ENCODE data around the gene HDAC5. TPM values are rescaled to one million over a fixed set of nuclear protein-coding genes. Genes with fewer than 3 reads are reported as not detected.

Gene HDAC5
- total and polyA plus RNA-seq, 2 of the 8 experiments (the other 6 are each of a cell fraction or from before 2014, with no cell fraction given) = 48.5 to 54.4 TPM

DNA sequence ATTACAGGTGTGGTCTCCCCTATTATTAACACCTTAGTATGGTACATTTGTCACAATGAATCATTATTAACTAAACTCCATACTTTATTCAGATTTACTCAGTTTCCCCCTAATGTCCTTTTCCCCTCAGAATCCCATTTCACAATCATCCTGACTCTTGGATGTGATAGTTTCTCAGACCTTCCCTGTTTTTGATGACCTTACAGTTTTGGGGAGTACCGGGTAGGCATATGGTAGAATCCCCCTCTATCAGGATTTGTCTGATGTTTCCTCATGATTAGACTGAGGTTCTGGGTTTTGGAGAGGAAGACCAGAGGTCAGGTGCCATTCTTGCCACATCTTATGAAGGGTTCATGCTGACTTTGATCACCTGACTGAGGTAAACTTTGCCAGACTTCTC is 41.0 kb upstream of the HDAC5 start:
- Histone ChIP-seq H3K9me3 (ENCODE audit: insufficient read depth in 2 of 2, low read depth in 1 of 2, low read length in 1 of 2) (no peaks in the 10 kb centered on the region), H3K27ac (ENCODE audit: low read depth, low read length) (no peak overlapping the region), H4K20me1 (replicated peaks in 1 of 2; ENCODE audit: control insufficient read depth in 1 of 2, insufficient read depth in 2 of 2, low read length in 2 of 2) (peaks cover 0 to 2% of the 10 kb centered on the region in 2 experiments), H3K4me1 (replicated peaks in 1 of 4; ENCODE audit: control insufficient read depth in 3 of 4, insufficient read depth in 4 of 4, low read length in 3 of 4) (peaks cover 0 to 4% (median 0%) of the 10 kb centered on the region in 4 experiments; a peak in 4 of 7 replicates), H3K79me2 (ENCODE audit: control insufficient read depth in 1 of 2, insufficient read depth in 2 of 2, low read length in 2 of 2) (no peaks in the 10 kb centered on the region), H2BK5ac (ENCODE audit: low read depth, low read length) (no peak overlapping the region), H2BK12ac (ENCODE audit: low read depth, low read length) (no peak overlapping the region), H4K8ac (ENCODE audit: extremely low read depth, insufficient read depth, low read length) (no peak overlapping the region), H3K9ac (replicated peaks in 1 of 4; ENCODE audit: extremely low read depth in 1 of 4, low read depth in 3 of 4, low read length in 3 of 4) (no peak overlapping the region), H3K14ac (ENCODE audit: insufficient read length) (no peak overlapping the region), H3K79me1 (ENCODE audit: low read depth, low read length) (no peaks in the 10 kb centered on the region), H3K56ac (replicated peaks; ENCODE audit: insufficient read length, low read depth, low read length) (no peak overlapping the region), H3K4me2 (ENCODE audit: insufficient read depth in 1 of 2, low read depth in 2 of 2, low read length in 2 of 2) (no peak overlapping the region), H3K18ac (ENCODE audit: extremely low read depth, low read length) (no peak overlapping the region), H4K5ac (ENCODE audit: insufficient read length, low read depth, low read length) (no peak overlapping the region), H3K23me2 (ENCODE audit: low read depth, low read length) (no peaks in the 10 kb centered on the region), H2AFZ (ENCODE audit: low read length) (no peak overlapping the region), H2BK20ac (ENCODE audit: low read length) (no peak overlapping the region), H2BK15ac (ENCODE audit: low read length) (no peak overlapping the region), H4K91ac (replicated peaks; ENCODE audit: insufficient read length, low read length) (no peak overlapping the region), H2BK120ac (replicated peaks; ENCODE audit: low read depth, low read length) (no peak overlapping the region), H3K4ac (replicated peaks; ENCODE audit: insufficient read length, low read depth, low read length) (no peak overlapping the region), H3K27me3 (replicated peaks in 1 of 4; ENCODE audit: control insufficient read depth in 3 of 4, extremely low read depth in 1 of 4, insufficient read depth in 3 of 4, low read length in 3 of 4) (no peaks in the 10 kb centered on the region), H2AK5ac (ENCODE audit: low read depth, low read length) (no peak overlapping the region), H3K4me3 (ENCODE audit: extremely low read depth in 1 of 4, insufficient read depth in 2 of 4, low read depth in 3 of 4, low read length in 4 of 4) (no peak overlapping the region), H3K23ac (ENCODE audit: insufficient read length) (no peak overlapping the region), H3K36me3 (ENCODE audit: control insufficient read depth in 2 of 4, insufficient read depth in 4 of 4, low read length in 3 of 4) (peaks cover 8 to 18% (median 13%) of the 10 kb centered on the region in 4 experiments; a peak in 6 of 8 replicates)
- TF ChIP-seq SUZ12 (IDR thresholded peaks at IDR 0.05; ENCODE audit: low read length) (no peak), EGR1 (IDR thresholded peaks at IDR 0.05; ENCODE audit: borderline replicate concordance, low read depth, low read length) (no peak), POU5F1 (IDR thresholded peaks at IDR 0.05; ENCODE audit: low read depth, low read length) (no peak)
- no peak for FAIRE-seq
- CTCF ChIA-PET (ENCODE audit: partially characterized antibody) = interaction anchor here (3.7 kb wide), 1 partner anchor 13 kb away, joined by 22 read pairs; no protein-coding TSS in a partner anchor
- no peak for DNase-seq (ENCODE audit: low read depth in 1 of 2, low spot score in 2 of 2)
- WGBS, 2 experiments (ENCODE audit: extremely low coverage in 1 of 2, insufficient coverage in 1 of 2, insufficient read length in 1 of 2, insufficient replicate concordance in 2 of 2, low coverage in 1 of 2, low lambda C conversion rate in 2 of 2, missing lambda C conversion rate in 1 of 2) = 100% methylated on average over 1 of the region's 1 CpG; no CpG with 5 or more reads in 1 of the 2 experiments
- POLR2A ChIA-PET (ENCODE audit: partially characterized antibody) = interaction anchor here (1.4 kb wide), 1 partner anchor 8 kb away, joined by 7 read pairs; no protein-coding TSS in a partner anchor

Data from H1 (cell line).